Endothelial cell of umbilical vein (primary cell): Measurements from ENCODE around the gene BPIFA3.

Source experiments
- CTCF ChIP-seq, 2 donors: IDR thresholded peaks; 1 replicate in 1 of 2; 2 replicates in 1 of 2; pipeline ENCODE4 v1.5.1; 2011; ENCODE audit warnings: low read length in 2 of 2, mild to moderate bottlenecking in 2 of 2, moderate library complexity in 2 of 2, control low read depth in 1 of 2, inconsistent platforms in 1 of 2, low read depth in 1 of 2; ENCODE audit not compliant: insufficient read depth in 1 of 2; ENCODE audit errors: extremely low read depth in 1 of 2
- EZH2 ChIP-seq: IDR thresholded peaks from 2 replicates; pipeline ENCODE4 v1.6.1; 2012; ENCODE audit warnings: borderline replicate concordance, low read depth, mild to moderate bottlenecking, moderate library complexity, low read length, inconsistent platforms; ENCODE audit not compliant: severe bottlenecking
- FOS ChIP-seq: IDR thresholded peaks from 2 replicates; pipeline ENCODE4 v1.6.1; 2011; ENCODE audit warnings: mild to moderate bottlenecking, low read length, moderate library complexity, borderline replicate concordance; ENCODE audit not compliant: insufficient read depth
- JUN ChIP-seq: IDR thresholded peaks from 2 replicates; pipeline ENCODE4 v1.6.1; 2011; ENCODE audit warnings: borderline replicate concordance, low read depth; ENCODE audit not compliant: insufficient read length, insufficient read depth
- MAX ChIP-seq: IDR thresholded peaks from 2 replicates; pipeline ENCODE4 v1.6.1; 2011; ENCODE audit not compliant: insufficient read depth, insufficient read length
- POLR2A ChIP-seq: IDR thresholded peaks from 2 replicates; pipeline ENCODE4 v1.6.1; 2012; ENCODE audit warnings: low read depth, mild to moderate bottlenecking, control low read depth, low read length
- POLR2AphosphoS5 ChIP-seq: IDR thresholded peaks from 2 replicates; pipeline ENCODE4 v1.6.1; 2012; ENCODE audit warnings: low read depth, mild to moderate bottlenecking, control low read depth, low read length, moderate library complexity; ENCODE audit not compliant: insufficient read depth

DNA sequence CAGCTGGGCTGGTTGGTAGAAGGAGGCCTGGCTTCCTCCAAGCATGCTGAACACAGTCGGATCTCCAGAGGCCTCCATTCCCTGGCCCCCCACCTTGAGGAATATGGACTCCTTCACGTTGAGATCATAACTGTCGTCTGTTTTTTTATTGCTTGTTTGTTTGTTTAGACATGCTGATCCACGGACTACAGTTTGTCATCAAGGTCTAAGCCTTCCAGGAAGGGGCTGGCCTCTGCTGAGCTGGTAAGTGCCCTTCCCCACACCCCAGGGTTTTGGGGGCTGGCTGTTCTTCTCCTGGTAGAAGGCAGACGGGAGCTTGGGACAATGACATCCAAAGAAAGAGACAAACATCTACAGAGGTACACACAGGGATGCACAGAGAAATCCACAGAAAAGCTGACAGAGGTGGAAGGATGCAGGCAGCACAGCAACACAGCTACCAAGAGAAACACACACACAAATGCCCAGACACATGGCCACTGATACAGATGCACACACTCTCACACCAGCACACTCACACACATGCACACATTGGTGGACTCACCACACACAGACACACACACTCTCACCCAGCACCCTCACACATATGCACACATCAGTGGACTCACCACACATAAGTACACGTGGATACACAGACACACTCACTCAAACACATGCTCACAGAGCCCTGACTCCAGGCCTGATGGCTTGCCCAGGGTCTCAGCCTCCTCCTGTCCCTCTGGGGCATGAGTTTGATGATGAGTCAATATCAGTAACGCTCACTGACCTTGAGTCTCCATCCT, 25.4 kb downstream of the BPIFA3 start:
- TF ChIP-seq MAX (no peak), JUN (no peak), EZH2 (no peak), CTCF (IDR thresholded peaks at IDR 0.05; ENCODE audit: extremely low read depth in 1 of 2, insufficient read depth in 1 of 2, low read depth in 1 of 2, low read length in 2 of 2) (no peak), POLR2AphosphoS5 (no peak), POLR2A (no peak), FOS (no peak)
